ENCODE data around the gene SMYD3. TPM values are rescaled to one million over a fixed set of nuclear protein-coding genes. Genes with fewer than 3 reads are reported as not detected.

The SMYD3 gene
- total and polyA plus RNA-seq, 9 of the 15 experiments (the other 6 are each of a cell fraction or from before 2014, with no cell fraction given), result 128 to 440 (median 197) TPM

- no peak for FAIRE-seq
- in situ Hi-C loops (cut with MboI), result no loop called here
- BruUV-seq (replicated peaks), result no TSS peak
Observed at GRCh38 chr1:246041360-246041759, 465.7 kb downstream of the SMYD3 start.

More at GRCh38 chr1:246041360-246041759, 465.7 kb downstream of the SMYD3 start:
- Histone ChIP-seq H3K36me3 (ENCODE audit: control insufficient read depth, insufficient read depth, low read length) (no peaks in the 10 kb centered on the region), H4K20me1 (replicated peaks; ENCODE audit: control insufficient read depth, insufficient read depth, low read length) (no peaks in the 10 kb centered on the region), H3K9me3 (replicated peaks; ENCODE audit: control insufficient read depth, insufficient read depth, low read depth, low read length) (no peaks in the 10 kb centered on the region), H3K27me3 (ENCODE audit: control insufficient read depth in 2 of 2, insufficient read depth in 2 of 2, low read length in 2 of 2) (no peaks in the 10 kb centered on the region), H3K27ac (ENCODE audit: extremely low read depth, low read depth, low read length) (no peak overlapping the region), H3K79me2 (ENCODE audit: control insufficient read depth, insufficient read depth, low read length) (no peaks in the 10 kb centered on the region), H3K9me1 (ENCODE audit: control insufficient read depth, insufficient read depth, low read length) (no peaks in the 10 kb centered on the region), H2AFZ (ENCODE audit: low read depth, low read length) (no peak overlapping the region), H3K4me3 (no peak overlapping the region), H3K4me2 (ENCODE audit: insufficient read depth, low read length) (no peak overlapping the region), H3K4me1 (replicated peaks in 1 of 2; ENCODE audit: control insufficient read depth in 2 of 2, insufficient read depth in 2 of 2, low read length in 2 of 2) (no peaks in the 10 kb centered on the region), H3K9ac (ENCODE audit: insufficient read depth in 1 of 2, low read depth in 2 of 2, low read length in 2 of 2) (no peak overlapping the region)
- DNase-seq (ENCODE audit: extremely low read depth in 1 of 4, low spot score in 3 of 4) (no peak), ATAC-seq (no peak)
- ChIA-PET CTCF (ENCODE audit: low intra/inter-chr PET ratio) (no interaction called here), POLR2A (interaction anchor here (0.8 kb wide), 1 partner anchor 512 kb away, joined by 3 read pairs; no protein-coding TSS in a partner anchor)
- 87% methylated on average over 5 of the region's 5 CpGs for WGBS (ENCODE audit: insufficient coverage, low coverage, missing lambda C conversion rate)
- TF ChIP-seq ZZZ3 (IDR thresholded peaks at IDR 0.05) (no peak), HDAC6 (IDR thresholded peaks at IDR 0.05; ENCODE audit: low read depth, low read length) (no peak), CTBP1 (IDR thresholded peaks at IDR 0.05; ENCODE audit: borderline replicate concordance) (no peak), FIP1L1 (IDR thresholded peaks at IDR 0.05; ENCODE audit: low read depth, low read length, poor library complexity, severe bottlenecking) (no peak)
- TF ChIP-seq, protein P1, sequence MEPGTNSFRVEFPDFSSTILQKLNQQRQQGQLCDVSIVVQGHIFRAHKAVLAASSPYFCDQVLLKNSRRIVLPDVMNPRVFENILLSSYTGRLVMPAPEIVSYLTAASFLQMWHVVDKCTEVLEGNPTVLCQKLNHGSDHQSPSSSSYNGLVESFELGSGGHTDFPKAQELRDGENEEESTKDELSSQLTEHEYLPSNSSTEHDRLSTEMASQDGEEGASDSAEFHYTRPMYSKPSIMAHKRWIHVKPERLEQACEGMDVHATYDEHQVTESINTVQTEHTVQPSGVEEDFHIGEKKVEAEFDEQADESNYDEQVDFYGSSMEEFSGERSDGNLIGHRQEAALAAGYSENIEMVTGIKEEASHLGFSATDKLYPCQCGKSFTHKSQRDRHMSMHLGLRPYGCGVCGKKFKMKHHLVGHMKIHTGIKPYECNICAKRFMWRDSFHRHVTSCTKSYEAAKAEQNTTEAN (CRISPR knock-in tag; IDR thresholded peaks at IDR 0.05), result no peak
- intact Hi-C loops (cut with micrococcal nuclease), result no loop called here

Data from K562 (cell line).